GM19240 (cell line): Measurements from ENCODE around the gene P4HA2.

Source experiments
- DNase-seq: peaks from one replicate; pipeline ENCODE4 v3.0.0; 2011; ENCODE audit warnings: low spot score; ENCODE audit not compliant: insufficient read length

The P4HA2 gene

DNA sequence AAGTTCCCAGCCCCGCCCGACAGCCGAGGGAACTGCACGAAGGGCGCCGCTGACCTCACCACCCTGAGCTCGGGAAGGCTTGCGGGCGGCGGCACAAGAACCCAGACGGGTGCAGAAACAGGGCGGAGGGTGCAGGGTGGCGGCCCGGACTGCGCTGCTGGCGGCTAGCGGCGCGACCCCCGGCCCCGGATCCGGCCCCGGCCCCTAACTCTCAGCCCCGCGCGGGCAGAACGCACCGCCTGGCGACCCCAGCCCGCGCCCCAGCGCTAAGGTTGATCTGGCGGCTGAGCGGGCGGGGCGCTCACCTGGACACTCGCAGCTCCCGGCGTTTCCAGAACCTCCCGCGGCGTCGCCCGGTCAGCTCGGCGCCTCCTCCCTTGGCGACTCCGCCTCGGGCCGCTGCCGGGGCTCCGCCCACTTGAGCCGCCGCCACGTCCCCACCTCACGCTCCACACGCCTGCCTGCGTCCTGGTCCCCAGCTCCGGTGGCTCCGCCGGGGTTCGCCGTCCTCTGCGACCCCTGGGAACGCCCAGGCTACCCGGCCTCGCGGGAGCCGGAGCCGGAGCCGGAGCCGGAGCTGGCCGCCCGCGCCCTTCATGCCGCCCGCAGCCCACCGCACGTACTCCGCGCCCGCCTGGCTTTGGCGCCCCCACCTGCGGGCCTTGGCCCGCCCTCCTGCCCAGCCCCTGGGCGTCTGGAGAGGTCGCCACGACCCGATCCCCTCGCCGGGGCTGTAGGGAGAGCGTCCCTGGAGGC, at the start of gene P4HA2:
Gene P4HA2, minus strand, starts transcription at position 369 of the 756 bp plus-strand sequence. CDS start 9,227 bp downstream, outside the sequence.
- DNase-seq: peak; percentile 35

DNA sequence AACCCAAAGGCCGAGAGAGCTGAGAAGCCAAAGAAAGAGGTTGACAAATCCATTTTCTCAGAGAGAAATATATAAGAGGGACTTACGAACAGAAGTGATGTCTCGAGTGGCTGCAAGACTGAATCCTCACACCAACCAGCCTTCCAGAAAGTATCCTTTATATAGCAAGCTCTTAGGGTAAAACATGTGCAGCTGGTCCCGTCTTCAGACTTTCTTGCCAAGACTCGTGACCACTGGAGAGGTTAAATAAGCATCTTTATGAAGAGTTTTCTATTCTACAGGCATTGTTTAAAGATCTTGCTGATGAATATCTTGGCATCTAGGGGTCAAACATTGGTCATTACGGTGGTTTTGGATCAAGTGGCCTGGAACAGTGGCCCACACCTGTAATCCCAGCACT, 49.6 kb upstream of the P4HA2 start:
- no peak for DNase-seq

- no peak for DNase-seq
These were observed 47.9 kb upstream of the P4HA2 start for GRCh38 chr5:132275367-132276220.

- DNase-seq: no peak
These were observed 46.6 kb upstream of the P4HA2 start for GRCh38 chr5:132274050-132274792.

GRCh38 chr5:132273631-132274030, 46.0 kb upstream of the P4HA2 start:
- no peak for DNase-seq

DNA sequence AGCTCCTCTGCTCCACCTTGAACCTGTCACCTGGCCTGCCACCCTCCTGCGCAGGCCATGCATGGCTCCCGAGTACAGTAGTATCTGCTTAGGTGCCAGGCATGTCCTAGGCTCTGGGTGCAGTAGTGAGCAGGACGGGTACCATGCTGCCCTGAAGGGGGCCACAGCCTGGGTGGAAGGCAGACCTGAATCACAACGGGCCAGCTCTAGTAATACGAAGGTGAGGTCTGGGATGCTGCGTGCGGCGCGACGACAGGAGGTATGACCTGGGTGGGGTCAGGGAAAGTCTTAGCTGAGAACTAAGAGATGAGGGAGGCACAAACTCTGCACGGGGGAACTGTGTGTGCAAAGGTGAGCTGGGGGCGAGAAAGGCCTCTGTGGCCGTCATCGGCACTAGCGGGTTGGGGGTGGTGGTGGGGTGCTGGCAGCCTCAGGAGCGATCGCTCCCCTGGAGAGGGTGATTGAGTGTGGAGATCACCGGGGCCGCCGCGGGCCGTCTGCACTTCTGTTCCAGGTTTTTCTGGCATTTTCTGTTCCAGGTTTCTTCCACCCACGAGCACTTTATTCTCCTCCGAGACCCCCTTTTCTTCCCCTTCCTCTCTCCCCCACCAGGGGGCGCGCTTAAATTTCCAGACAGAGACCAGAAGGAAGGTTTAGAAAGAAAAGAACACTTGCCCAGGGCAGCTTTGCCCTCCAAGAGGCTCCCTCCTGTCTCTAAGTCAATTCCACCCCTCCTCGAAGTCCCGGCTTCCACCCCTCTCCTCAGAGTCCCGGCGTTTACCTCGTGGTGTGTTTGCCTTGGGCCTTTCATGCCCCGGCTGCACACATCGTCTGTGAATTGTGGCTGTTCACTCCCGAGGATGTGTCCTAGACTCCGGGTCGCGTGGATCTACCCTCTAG, 44.9 kb upstream of the P4HA2 start:
- DNase-seq: peak; percentile 47

DNA sequence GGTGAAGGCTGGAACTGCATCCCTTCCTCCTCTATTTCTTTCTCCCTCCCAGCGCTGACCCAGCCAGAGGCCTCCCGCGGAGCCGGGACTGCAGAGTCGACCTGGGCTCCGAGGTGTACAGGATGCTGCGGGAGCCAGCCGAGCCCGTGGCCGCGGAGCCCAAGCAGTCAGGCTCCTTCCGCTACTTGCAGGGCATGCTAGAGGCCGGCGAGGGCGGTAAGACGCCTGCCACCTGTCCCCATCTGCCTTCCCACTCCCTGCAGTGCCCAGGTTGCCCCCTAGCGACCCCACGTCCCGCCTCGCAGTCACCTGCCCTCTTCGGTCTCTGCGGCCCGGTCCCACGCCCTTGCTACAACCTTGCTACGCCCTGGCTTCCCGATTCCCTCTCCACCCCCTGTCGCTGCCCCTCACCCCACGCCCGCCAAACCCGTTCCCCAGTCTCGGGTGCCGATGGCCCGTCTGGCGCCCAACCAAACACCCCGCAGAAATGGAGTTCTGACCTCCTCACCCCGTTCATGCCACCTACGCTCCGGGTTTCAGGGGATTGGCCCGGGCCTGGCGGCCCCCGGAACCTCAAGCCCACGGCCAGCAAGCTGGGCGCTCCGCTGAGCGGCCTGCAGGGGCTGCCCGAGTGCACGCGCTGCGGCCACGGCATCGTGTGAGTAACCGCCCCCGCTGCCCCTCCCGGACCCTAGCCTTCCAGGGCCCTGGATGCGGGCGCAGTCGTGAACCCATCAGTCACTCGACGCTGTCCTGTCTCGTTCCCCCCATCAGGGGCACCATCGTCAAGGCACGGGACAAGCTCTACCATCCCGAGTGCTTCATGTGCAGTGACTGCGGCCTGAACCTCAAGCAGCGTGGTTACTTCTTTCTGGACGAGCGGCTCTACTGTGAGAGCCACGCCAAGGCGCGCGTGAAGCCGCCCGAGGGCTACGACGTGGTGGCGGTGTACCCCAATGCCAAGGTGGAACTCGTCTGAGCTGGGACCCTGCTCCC, 43.9 kb upstream of the P4HA2 start:
- DNase-seq: no peak

GRCh38 chr5:132270706-132271105, 43.1 kb upstream of the P4HA2 start:
- no peak for DNase-seq

GRCh38 chr5:132270335-132270665, 42.6 kb upstream of the P4HA2 start:
- DNase-seq: no peak

DNA sequence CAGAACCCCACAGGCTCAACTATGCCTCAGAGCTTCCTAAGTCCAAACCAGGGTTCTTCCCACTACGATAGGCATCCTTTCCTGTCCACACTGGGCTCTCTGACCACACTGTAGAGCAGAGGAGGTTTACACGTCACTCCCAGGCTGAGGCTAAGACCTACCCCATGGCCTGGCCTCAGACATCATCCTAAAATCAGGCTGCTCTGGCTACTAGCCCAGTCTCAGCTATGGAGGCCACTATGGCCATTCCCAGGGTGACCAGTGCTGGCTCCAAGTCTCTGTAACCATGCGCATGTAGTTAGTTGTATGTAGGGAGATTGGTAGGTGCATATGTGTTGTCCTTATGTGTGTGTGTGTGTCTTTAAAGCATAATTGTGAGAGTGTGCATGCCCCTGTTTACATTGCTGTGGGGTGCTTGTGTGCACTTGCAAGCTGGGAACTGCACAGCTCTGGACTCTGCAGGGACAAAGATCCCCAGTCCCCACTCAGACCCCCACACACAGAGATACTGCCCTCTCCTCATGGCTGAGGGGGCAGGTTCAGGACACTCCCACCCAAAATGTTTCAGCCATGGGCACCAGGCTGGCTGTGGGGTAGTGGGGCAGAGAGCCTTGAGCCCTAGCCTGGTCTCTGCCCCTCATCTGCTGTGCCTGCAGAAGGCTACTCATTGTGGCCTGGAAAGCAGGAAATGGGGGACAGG, 42.1 kb upstream of the P4HA2 start:
- no peak for DNase-seq

DNA sequence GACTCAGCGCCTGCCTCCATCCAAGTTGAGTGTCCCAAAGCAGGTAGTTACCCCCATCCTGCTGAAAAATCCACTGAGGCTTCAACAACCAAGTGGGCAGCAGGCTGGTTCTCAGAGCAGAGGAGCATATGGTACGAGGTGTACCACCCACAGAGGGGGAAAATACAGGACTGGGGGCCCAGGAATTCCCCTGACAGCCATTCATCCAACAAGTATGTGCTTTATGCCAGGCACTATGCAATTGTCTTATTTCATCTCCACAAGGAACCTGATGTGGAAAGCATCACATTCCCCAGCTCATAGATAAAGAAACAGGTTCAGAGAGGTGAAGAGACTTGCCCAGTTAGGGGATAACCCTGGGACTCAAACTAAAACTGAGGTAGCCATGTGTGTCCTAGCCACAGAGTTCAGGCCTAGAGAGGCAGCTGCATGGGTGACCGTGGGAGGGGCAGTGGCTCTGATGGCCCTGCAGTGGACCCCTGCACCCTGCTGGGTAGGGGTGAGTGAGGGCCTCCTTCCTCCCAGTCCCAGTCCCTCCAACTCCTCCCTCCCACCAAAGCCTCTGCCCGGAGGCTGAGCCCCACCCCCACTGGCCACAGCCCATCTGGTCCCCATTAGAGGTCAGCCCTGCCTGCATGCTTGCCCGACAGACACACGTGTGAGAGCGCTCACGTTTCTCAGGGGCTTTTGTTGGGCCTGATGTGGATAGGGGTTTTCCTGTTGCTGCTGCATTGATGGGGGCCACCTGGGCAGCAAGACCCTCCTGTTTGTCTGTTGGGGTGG, 41.3 kb upstream of the P4HA2 start:
- no peak for DNase-seq

DNA sequence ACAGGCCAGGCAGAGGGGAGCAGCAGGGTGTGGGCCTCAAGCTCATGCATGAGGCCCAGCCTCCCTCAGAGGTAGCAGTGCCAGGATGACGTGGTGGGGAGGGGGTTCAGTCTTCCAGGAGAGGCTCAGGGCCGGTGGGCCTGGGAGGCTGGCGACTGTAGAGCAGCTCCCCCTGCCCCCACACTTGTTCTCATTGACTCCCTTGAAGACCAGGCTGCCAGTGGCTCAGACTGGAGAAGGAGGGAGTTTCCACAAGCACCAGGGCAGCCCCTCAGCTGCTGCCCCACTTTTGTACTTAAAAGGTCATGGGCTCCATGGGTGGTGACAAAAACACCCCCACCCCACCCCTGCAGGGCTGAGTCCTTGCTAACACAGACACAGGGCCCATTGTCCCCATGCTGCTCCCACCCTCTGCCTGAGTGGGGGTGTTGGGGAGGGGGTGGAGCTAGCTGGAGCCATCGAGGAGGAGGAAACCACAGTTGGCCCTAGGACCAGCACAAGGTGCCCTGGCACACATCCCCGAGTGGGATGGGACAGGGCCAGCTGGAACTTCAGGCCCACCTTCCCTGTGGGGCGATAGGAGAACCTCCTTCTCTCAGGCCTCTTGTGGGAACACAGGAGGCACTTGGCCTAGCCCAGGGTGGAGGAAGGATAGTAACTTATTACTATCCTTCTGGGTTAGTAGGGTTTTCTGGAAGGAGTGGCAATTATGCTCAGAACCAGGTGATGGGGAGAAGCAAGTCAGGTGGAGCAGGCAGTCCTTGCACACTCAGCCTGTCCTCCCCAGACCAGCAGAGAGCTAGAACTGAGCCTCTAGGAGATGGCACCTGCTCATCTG, 40.5 kb upstream of the P4HA2 start:
- DNase-seq: no peak

DNA sequence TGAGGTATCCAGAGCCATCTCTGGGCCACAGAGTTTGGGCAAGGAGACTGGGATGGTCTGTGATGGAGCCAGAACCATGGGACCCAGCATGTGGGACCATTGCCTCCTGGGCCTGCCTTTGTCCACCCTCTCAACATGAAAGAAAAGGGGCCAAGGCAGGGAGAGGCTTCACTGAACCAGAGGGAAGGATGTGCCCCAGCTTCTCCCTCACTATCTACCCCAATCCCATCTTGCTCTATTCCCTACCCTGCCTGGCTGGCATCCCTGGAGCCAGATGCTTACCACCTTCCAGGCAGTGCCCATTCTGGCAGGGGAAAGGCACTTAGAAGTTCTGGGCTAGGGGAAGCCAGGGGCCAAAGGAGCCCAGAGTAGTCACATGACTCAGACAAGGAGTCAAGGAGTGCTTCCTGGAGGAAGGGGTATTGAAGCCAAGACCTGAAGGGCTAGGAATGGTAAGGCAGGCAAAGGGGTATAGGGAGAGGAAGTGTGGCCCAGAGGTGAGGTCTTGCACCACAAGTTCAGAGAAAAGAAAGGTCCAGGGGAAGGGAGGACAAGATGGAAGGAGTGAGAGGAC, 39.6 kb upstream of the P4HA2 start:
- DNase-seq: no peak

- DNase-seq: no peak
These were observed 39.1 kb upstream of the P4HA2 start for GRCh38 chr5:132266836-132267160.

DNA sequence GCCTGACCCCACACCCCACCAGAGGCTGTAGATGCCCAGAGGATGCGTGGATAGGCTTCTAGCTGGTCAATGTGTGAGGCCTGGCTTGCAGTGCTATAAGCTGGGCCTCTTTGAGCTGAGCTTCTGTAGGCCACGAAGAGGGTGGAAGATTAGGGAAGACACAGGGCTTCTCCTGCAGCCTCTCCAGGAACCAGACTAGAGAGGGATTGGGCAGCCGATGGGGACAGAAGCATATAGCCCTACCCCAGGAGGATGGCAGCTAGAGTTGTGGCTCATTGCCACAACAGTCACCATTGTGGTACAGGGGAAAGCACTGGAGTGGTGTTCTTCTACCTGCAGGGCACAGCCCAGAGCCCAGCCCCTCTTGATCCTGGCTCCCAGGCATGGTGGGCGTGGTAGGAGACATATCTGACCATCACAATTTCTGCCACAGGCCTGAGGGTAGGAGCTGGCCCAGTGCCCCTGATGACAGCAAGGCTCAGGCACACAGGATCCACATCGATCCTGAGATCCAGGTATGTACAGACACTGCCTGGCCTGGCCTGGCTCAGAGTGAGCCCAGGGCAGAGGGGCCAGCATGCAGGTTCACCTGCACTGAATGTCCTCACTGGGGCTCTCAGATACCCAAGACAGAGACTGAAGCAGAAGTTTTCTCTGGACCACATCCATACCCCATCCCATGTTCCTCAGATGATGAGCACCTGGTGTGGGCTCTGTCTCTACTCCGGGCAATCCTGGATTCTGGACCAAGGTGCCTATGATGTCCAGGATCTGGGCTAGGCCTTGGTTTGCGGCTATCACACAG, 38.6 kb upstream of the P4HA2 start:
- no peak for DNase-seq

GRCh38 chr5:132265336-132266030, 37.8 kb upstream of the P4HA2 start:
- DNase-seq: no peak
